Globus pallidus (tissue), 1 donor: ENCODE measurements around the gene MAP6D1.
A peak's percentile ranks its signal among the peaks of the same experiment; 100 is the strongest.

Experiments
- DNase-seq: peaks from one replicate; pipeline ENCODE4 v3.0.0-alpha.2; 2015; ENCODE audit warnings: low spot score

MAP6D1 gene

DNA sequence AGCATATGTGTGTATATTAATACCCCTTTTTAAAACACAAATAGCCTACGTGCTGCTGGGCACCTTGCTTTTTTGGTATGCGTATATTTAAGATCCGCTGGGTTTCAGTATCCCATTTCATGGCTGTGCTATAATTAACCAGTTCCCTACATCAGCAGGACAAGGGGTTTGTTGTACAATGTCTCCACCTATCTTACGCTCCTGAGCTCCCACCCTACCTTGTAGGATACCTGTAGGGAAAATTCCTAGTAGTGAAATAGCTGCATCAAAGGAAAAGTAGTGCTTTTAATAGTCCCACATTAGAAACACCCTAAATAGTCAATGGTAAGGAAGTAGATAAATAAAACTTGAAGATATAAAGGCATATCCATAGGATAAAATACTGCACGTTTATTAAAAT is 1.4 kb downstream of the MAP6D1 start:
- no peak for DNase-seq

DNA sequence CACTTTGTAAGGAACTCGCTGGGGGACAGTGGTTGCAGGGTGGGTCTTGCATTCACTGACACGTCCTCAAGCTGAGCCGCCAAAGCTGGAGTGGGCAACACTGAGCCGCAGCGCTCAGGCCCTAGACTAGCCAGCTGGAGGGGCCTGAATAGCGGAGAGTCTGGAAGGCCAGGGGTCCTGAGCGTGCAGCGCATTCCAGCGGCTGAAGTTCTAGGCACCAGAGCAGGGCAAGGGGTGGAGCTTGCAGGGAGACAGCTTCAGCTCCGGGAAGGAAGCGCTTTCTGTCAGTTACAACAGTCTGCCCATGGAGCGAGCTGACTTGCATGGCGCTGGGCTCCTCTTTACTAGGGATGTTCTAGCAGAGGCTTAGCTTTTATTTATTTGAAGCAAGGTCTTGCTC is 2.7 kb downstream of the MAP6D1 start:
- peak; percentile 85 for DNase-seq

DNA sequence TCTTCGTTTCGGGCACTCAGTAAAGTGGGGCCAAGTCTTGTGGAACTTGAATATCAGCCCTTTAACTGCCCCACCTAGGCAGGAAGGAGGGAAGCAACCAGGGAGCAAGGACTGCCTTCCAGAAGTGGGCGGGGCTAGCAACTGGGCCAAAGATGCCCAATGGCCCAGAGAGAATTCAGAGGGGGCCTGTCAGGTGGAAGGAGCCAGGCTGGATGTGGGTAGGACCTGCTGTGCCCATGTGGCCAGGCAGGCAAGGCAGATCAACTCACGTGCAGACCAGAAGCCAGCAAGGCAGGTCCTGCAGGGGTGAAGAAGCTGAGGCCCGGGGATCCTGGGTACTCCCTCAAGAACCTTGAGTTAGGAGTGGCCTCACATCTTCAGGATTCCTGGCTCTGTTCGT is 5.5 kb downstream of the MAP6D1 start:
- DNase-seq: no peak

DNA sequence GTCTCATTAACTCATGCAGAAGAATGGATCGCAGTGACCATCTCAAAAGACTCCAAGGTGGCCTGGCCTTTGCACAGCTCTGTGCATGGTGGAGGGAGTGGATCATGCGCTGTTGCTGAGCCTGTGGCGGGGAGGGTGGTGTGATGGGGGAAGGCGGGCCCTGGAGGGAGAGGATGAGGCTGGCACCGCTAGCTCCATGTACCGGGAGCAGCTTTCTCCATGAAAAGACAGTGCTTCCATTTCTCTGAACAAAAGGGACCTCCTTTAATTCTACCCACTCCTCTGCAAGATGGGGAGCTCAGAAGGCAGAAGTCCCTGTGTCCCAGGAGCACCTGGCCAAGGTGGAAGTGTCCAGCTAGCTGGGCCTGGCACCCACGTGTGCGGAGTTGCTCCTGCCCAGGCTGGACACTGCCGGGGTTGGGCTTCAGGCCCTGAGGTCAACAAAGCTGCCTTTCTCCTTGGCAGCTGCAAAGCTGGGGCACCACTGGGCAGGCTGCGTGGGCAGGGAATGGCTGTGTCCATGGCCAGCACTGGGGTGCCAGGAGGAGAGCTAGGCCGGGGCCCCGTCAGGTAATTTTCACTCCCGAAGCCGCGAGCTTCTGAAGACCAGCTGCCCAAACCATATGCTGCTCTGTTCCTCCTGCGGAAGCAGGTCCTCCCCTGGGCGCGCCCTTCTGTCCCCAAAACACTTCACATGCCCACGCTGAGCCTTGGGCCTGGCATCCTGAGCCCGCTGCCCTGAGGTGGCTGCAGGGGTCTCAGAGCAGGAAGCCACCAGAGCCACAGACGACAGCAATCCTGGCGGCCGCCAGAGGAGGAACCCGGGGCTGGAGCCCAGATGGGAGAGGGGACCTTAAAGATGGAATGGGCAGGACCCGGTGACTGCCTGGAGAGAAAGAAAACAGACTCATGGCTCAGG is 6.4 kb downstream of the MAP6D1 start:
- peak; percentile 97 for DNase-seq

DNA sequence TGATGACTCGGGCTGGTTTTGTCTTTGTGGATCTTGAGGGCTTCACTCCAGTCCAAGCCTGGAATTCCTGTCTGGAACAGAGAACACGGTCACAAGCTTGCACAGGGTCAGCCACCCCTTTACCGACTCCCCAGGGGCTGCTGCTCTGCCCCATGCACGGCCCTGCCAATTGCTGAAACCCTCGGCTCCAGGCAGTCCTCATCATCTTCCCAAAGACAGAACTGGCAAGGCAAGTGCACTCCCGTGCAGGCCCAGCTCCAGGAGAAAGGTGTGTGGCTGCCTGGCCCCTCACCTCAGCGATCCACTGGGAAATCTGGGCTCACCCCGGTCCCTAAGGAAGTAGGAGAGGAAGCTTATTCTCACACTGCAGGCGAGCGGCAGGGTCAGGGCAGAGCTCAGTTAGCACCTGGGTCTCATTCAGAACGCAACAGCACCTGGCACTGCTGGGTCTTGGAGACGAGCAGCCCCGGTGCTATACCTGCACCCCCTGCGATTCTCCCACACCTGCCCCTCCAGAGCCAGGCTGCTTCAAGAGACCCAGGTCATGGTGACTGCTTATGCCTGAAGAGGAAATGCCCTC is 7.2 kb downstream of the MAP6D1 start:
- no peak for DNase-seq

DNA sequence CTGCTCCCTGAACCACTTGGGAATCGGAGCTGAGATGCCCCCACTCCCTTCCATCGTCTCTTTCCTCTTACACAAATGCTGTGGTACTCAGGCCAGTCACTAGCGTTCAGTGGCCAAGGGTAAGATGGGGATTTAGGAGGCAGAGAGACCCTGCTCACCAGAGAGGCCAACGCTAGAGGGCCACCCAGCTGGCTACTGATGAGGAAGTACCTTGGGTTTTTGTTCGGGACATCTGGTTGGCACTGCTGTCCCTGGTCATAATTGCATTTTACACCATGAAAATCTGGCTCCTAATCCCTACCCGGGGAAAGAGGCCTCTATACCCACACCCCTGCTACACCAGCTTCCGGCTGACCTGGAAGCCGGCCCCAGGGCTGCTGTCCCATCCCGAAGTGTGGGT is 7.7 kb downstream of the MAP6D1 start:
- DNase-seq: no peak

DNA sequence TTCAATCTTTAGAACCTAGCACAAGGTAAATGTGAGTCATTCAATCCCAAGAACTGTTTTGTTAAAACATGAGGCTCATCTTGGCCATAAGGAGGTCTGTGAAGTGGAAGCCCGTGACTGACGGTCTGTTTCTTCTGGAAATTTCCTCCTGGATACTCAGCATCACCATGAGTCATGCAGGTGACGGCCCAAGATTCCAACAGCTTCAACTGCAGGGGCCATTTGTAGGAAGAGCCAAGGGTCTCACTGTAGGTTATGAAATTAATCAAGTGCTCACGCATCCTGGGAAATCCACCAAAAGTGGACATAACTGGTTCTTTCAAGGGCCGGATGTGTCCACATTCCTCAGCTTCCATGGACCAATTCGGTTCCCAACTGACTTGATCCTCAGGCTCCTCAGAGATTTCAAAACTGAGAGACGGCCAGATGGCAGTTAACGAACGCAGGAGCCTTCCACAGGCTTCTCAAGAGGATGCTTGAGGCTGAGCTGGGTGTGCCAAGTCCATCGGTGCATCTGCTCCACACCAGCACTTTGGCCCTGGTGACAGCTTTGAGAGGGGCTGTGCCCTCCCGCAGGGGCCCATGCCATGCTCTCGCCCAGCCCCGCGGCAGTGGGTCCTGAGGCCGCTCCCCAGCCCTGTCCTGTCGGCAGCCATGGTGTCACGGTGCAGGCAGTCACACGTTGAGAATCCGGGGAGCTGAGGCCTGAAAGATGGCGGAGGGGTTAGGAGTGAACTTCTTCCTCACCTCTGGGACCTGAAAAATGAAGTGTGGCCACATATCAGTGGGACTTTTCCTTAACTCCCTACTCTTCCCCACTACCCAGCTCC is 8.5 kb downstream of the MAP6D1 start:
- DNase-seq: no peak

DNA sequence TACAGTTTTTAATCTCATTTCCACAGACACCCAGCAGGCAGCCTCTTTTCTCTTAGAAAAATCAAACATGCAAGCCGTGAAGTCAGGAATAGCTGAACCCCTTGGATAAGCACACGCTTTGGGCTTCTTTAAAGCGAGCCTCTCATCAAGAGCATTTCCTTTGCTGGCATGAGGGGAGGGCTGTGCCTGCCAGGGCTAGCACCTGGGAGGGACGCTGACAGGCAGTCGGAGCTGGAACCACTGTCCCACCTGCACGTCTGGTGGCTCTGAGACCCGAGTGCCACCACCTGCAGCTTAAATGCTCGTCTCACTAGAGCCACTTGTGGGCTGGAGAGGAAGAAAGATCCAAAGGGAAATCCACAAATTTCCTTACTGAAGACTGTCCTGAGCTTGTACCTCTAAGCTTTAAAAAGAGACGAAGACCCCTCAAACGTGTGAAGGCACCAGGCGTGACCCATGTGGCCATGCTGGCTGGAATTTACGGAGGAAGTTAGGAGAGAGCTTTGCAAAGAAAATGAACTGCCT is 9.4 kb downstream of the MAP6D1 start:
- DNase-seq: no peak

DNA sequence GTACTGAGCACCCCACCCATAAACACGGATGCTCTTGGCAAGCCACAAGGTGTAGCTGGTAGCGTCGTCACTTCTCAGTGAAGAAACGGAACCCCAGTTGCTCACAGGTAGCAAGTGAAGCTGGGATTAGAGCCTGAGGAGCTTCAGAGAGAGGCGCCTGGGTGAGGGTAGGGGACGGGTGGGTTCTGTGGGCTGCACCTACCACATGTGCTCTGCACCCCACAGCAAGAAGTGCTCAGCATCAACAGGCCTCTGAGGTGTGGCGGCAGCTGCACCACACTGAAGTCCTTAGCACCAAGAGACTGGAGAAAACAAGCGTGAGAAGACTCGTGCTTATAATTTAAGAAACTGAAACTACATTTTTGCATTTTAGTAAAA is 9.8 kb downstream of the MAP6D1 start:
- no peak for DNase-seq

DNA sequence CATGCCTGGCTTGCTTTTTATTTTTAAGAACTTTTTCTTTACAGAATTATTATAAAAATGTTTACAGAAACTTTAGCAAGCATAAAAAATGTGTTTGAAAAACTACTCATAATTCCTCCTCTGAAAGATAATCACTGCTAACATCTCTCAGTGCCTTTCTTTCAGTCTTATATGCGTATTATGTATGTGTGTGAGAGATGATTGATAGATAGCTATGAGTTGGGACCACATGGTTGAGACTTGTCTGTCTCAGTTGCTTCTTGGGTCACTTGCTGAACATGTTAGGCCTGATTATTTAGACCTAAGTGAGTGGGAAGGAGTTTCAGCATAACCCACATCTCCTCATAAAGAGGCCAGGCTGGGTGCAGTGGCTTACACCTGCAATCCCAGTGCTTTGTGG is 11.1 kb downstream of the MAP6D1 start:
- DNase-seq: no peak

DNA sequence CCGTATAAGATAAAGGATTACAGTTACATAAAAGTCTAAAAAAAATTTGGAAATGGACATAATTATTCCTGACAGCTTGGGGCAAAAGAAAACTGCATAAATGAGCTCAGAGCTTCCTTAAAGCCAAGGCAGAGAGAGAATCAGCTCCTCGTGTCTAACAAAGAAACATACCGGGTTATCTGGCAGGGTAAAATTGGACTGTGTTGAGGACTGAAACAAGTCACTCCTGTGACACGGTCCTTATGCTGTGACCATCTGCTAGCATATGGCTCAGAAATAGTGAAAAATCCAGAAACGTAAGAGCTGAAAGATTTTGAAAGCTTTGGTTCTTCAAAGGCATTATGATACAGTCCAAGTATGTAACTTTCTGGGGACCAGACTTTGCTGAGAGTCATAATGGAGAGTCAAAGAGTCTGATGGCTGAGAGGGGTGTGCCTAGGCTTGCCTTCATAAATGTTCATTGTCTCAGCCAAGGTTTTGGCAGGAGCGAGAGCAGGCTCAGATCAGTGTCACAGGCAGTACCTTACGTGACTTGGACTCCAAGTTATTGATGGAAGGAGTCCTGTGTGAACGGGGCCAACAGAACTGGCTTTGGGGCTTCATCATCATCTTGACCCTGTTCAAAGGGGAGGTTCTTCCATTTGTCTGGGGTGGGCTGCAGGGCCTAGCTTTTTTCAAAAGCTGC is 12.5 kb downstream of the MAP6D1 start:
- DNase-seq: peak; percentile 87

DNA sequence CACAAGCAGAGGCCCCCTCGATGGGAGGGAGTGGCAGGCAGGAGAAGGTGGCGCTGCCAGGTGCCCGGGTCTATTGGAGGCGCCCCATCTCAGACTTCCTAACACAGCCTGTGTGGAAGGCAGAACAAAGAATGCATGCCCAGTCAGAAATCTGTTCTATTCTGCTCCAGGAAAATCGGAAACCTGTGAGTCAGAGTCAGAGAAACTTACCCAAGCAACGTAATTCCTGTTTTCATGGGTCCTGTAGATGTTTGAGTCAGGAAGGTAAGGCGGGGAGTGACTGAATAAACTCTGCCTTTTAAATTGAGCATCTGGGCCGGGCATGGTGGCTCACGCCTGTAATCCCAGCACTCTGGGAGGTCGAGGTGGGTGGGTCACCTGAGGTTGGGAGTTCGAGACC is 13.7 kb downstream of the MAP6D1 start:
- no peak for DNase-seq

DNA sequence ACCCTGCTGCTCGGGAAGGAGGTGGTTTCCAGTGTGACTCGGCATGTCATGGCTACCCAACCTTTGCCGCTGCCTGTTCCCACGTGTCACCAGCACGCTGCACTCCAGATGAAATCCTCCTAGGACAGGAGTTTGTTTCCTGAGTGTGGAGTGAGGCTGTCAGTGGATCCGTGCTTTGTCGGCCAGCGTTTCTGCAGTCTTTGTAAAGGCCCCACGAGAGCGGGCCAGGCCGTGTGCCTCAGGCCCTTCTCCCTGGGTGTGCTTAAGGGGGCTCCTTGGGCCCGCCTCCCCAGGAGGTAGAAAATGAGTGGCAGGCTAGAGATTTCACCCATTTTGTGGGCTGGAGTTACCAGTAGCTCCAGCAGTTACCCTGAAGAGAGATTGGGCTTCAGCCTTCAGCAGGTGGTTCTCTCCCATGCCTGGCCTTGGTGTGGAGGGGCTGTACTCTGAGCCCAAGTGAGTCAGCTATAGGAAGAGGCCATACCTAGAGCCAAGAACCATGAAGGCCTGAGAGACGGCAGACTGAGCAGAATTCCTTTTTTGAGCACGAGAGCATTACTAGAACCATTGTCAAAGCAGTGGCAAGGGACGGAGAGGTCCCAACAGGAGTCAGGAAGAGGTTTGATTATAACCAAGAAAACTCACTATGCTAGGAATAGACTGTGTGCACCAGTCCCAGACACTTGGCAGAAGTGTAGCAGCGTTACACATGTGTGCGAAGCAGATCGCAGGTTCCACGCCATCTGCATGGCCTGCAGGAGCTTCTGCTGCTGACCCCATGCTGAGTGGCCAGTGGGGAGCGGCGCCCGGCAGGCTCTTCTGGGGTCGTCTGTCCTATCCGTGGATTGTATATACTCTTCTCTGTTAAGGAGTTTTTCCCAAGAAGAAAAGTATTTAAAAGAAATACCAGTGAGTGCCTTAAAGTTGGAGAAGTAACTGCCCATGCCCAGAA is 14.5 kb downstream of the MAP6D1 start:
- no peak for DNase-seq

DNA sequence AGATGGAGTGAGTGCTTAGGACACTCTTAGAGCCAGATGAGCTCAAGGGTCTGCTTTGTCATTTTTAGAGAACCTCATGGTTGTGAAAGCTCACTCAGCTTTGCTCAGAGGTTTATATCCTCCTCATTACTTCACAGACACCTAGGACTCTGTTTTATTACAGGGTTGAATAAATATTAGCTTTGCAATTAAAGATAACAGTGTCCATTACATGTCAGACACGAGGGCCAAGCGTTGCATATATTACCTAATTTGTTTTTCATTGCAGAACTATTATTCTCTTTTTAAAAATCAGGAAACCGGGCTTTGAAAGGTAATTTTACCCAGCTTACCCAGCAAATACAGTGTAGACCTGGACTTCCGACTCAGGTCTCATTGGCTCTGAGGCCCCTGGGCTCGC is 16.1 kb downstream of the MAP6D1 start:
- no peak for DNase-seq

DNA sequence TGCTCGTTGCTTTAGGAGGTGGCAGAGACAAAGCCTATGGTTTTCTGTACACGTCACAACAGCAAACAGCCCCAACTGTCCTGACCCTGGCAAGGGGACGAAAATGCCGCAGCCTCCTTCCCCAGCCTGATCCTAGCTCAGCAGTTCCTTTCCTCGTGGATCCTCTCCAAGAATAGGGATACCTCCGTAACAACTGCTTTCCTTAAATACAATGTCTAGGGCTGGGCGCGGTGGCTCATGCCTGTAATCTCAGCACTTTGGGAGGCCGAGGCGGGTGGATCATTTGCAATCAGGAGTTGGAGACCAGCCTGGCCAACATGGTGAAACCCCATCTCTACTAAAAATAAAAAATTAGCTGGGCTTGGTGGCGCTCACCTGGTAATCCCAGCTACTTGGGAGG is 17.0 kb downstream of the MAP6D1 start:
- no peak for DNase-seq

DNA sequence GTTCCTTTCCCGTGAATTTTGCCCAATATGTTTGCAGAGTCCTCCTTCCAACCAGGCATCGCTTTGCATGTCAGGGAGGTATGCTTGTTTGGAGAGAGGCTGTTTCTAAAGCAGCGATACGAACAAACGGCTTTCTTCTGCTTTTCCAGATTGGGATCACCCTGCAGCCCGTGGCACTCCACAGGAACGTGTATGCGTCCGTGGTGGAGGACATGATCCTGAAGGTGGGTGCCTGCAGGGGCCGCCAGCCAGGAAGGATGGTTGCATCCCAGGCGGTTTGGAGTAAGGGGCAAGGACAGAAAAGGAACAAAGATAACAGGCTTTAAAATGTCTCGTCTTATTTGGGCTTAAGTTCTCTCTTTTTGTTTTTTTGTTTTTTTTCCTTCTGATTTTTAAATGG is 17.5 kb downstream of the MAP6D1 start:
- DNase-seq: no peak

DNA sequence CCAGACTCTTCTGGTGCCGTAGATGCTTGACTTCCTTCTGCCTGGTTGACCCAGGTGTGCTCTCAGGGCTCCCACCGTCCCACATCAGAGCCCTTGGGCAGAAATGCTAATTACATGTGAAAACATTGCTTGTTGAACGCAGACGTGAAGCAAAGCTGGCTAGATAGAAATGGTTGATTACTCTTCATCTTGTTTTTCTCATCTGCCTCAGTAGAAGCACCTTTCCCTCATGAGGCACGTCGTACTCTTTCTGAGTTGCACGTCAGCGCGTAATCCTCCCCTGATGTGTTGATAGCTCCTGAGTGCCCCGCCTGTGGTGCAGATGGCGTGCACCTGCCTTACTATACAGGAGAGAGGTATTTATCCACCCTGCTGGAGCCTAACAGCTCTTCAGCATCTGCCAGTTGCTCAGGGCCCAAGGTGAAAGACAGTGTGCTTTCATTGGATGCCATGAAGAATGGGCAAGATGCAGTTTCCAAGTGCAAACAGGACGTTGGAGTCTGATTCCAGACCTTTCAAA is 18.1 kb downstream of the MAP6D1 start:
- no peak for DNase-seq

DNA sequence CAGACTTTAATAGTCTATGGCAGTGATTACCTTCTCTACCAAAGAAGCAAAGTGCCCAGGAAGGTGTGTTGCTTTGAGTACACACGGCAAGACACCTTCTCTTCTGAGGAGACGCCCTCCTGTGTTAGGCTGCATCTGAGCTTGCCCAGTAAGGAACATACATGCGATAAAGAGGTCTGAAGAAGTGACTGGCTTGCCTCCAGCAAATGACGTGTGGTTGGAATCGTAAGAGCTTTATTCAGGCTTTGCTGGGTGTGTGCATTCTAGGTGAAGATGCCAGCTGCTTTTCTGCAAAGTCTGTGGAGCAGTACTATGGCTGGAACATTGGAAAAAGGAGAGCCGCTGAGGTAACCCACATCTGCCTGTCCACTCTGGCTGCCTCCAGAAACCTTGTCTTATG is 22.4 kb downstream of the MAP6D1 start:
- DNase-seq: no peak

DNA sequence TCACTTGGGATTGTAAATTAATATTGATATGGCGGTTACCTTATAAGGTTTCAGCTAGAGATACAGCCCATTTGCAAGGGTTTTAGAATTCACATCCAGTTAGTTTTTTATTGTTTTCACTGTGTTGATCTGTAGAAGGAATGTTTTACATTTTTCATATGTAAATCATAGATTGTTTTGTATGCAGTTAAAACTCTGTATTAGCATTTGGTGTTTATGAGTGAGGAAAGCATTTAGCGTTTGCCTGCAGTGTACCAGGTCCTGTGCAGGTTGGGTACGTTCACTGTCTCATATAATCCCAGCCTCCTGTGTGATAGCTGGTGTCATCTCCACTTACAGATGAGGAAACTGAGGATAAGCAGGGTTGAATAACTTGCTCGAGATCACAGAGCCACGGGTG is 23.8 kb downstream of the MAP6D1 start:
- no peak for DNase-seq

DNA sequence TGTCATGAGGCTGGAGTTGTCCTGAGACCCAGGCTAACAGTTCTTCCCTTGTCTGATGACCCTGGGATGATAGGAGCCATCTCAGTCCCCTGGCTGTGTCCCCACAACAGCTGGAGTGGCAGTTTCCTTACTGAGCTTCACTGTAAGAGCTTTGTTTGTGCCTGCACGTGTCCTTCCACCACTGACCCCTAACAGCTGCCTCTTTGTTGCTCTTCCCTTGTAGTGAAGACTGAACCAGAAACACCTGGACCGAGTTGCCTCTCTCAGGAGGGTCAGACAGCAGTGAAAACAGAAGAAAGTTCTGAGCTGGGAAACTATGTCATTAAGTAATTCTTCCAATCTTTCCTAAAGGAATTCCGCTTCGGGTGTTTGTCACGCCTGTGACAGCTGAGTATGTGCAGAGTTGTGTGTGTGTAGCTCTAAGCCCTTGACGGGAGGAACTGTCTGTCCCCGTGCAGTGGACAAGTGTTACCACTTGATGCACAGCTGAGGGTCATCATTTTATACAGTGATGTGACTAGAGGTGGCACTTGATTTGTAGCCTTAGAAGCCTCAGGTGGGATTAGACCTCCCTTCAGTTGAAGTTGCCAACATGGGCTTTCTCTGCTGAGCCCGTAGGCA is 25.0 kb downstream of the MAP6D1 start:
- DNase-seq: peak; percentile 97
